ENCODE results near the gene NADK2.

DNA sequence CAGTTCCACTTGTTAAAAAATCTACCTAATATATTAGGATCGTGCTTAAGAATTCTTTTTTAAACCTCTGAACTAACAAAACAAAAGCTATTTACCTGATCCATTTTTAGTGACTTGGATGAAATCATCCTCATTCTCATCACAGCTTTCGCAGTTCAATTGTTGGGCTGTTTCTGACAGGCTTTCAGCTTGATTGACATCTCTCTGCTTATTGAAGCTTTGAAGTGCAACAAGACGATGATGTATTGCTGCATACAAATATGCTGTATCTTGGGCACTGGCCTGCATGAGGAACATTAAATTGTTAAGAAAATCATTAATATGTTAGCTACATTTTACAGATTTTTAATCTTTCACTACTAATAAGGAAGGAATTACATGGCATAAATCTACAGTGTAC lies 9.5 kb upstream of the NADK2 start:
- TF ChIP-seq, protein P1, sequence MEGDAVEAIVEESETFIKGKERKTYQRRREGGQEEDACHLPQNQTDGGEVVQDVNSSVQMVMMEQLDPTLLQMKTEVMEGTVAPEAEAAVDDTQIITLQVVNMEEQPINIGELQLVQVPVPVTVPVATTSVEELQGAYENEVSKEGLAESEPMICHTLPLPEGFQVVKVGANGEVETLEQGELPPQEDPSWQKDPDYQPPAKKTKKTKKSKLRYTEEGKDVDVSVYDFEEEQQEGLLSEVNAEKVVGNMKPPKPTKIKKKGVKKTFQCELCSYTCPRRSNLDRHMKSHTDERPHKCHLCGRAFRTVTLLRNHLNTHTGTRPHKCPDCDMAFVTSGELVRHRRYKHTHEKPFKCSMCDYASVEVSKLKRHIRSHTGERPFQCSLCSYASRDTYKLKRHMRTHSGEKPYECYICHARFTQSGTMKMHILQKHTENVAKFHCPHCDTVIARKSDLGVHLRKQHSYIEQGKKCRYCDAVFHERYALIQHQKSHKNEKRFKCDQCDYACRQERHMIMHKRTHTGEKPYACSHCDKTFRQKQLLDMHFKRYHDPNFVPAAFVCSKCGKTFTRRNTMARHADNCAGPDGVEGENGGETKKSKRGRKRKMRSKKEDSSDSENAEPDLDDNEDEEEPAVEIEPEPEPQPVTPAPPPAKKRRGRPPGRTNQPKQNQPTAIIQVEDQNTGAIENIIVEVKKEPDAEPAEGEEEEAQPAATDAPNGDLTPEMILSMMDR (conservative IDR thresholded peaks at IDR 0.05; ENCODE audit: low read length) = no peak
- TF ChIP-seq EZH2phosphoT487 (IDR thresholded peaks at IDR 0.05; ENCODE audit: borderline replicate concordance, low read depth, low read length) = no peak
